HG03457 (cell line): ENCODE data around the gene TEN1.
"Not testable (repeated sequence)": the region's sequence is repeated elsewhere in the genome, so short reads cannot be mapped to it uniquely, and the experiment has no call there.

ENCODE experiments used
- ATAC-seq: cut with Tn5 transposase; IDR thresholded peaks from one replicate; pipeline ENCODE4 v1.9.1; 2021; ENCODE audit warnings: moderate number of reproducible peaks; ENCODE audit not compliant: unreplicated experiment

TEN1 gene

GRCh38 chr17:76024353-76024752, 45.3 kb downstream of the TEN1 start:
- ATAC-seq = no peak

GRCh38 chr17:76025294-76025693, 46.3 kb downstream of the TEN1 start:
- ATAC-seq = no peak

GRCh38 chr17:76026714-76027158, 47.7 kb downstream of the TEN1 start:
- no peak for ATAC-seq

GRCh38 chr17:76027159-76027839, 48.3 kb downstream of the TEN1 start, which contains the start of gene EVPL:
EVPL (minus strand) TSS chr17:76027306; CDS start chr17:76027198, 108 bp downstream.
- no peak for ATAC-seq

GRCh38 chr17:76032073-76032779, 53.2 kb downstream of the TEN1 start:
- ATAC-seq = no peak

GRCh38 chr17:76032780-76033108, 53.7 kb downstream of the TEN1 start:
- no peak for ATAC-seq

- ATAC-seq = no peak
Measured at GRCh38 chr17:76033139-76033538, 54.1 kb downstream of the TEN1 start.

- no peak for ATAC-seq
Measured at GRCh38 chr17:76034428-76035350, 55.6 kb downstream of the TEN1 start.

- ATAC-seq = no peak
Measured at GRCh38 chr17:76036497-76037261, 57.6 kb downstream of the TEN1 start.

GRCh38 chr17:76038050-76038449, 59.0 kb downstream of the TEN1 start:
- no peak for ATAC-seq

GRCh38 chr17:76039121-76039520, 60.1 kb downstream of the TEN1 start:
- no peak for ATAC-seq

GRCh38 chr17:76040376-76040775, 61.3 kb downstream of the TEN1 start:
- ATAC-seq = no peak

- not testable (repeated sequence) for ATAC-seq
Measured at GRCh38 chr17:76042868-76043267, 63.8 kb downstream of the TEN1 start.

GRCh38 chr17:76044475-76045007, 65.5 kb downstream of the TEN1 start:
- ATAC-seq = not testable (repeated sequence)

- no peak for ATAC-seq
Measured at GRCh38 chr17:76046064-76046463, 67.0 kb downstream of the TEN1 start.

GRCh38 chr17:76048025-76048605, 69.1 kb downstream of the TEN1 start:
- no peak for ATAC-seq

- ATAC-seq = no peak
Measured at GRCh38 chr17:76048711-76049110, 69.7 kb downstream of the TEN1 start.

GRCh38 chr17:76049239-76049638, 70.2 kb downstream of the TEN1 start:
- no peak for ATAC-seq

- ATAC-seq = no peak
Measured at GRCh38 chr17:76049836-76050537, 70.9 kb downstream of the TEN1 start.
